ENCODE data around the gene PAF1.

DNA sequence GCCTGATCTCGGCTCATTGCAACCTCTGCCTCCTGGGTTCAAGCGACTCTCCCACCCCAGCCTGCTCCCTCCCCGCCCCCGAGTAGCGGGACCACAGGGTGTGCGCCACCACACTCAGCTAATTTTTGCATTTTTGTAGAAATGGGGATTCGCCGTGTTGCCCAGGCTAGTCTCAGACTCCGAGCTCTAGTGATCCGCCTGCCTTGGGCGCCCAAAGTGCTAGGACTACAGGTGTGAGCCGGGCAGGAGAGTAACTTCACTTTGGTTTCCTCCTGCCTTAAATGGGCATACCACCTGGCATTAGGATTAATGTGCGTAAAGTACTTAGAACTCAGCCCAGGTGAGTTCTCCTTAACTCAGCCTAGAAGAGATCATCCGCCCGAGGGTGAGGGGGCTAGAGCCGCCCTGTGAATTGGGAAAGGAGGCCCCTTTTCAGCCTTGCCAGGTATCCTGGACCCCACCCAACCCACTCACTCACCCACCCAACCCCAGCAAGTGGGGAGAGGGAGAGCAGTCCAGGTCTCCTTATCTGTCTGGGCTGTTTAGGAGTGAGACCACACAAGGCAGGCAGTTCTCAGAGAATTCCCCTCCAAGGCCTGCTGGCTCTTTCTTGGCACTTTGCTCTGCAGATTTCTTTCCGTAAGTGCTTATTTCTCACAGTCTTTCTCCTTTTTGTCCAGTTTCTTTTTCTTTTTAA is 14.5 kb upstream of the PAF1 start:
- TF ChIP-seq CTCF (optimal IDR thresholded peaks at IDR 0.05 in 1 of 3, IDR thresholded peaks at IDR 0.05 in 1 of 3, conservative IDR thresholded peaks at IDR 0.05 in 1 of 3; ENCODE audit: extremely low read depth in 1 of 3, insufficient read depth in 2 of 3, low read length in 3 of 3) (no peak), EZH2 (IDR thresholded peaks at IDR 0.05; ENCODE audit: low read length) (no peak)

Data from keratinocyte (primary cell).